CD4-positive, alpha-beta T cell treated with Interleukin-6 at 100 ng/mL for 8 hours (primary cell): ENCODE data around the gene INPP5A.

Source experiments
- DNase-seq: peaks from one replicate; pipeline ENCODE4 v3.0.0-alpha.2; 2020; ENCODE audit warnings: mixed read lengths, low spot score

INPP5A gene

GRCh38 chr10:132746801-132747625 is 209.4 kb downstream of the INPP5A start:
- DNase-seq, result no peak

- DNase-seq, result no peak
Measured at GRCh38 chr10:132748135-132748534, 210.5 kb downstream of the INPP5A start.

GRCh38 chr10:132748545-132749370 is 211.2 kb downstream of the INPP5A start:
- DNase-seq, result no peak

- no peak for DNase-seq
Measured at GRCh38 chr10:132749371-132749795, 211.8 kb downstream of the INPP5A start.

GRCh38 chr10:132750936-132751335 is 213.3 kb downstream of the INPP5A start:
- no peak for DNase-seq

GRCh38 chr10:132752378-132752777 is 214.8 kb downstream of the INPP5A start:
- DNase-seq, result no peak

- no peak for DNase-seq
Measured at GRCh38 chr10:132752961-132753360, 215.4 kb downstream of the INPP5A start.

GRCh38 chr10:132753596-132753995 is 216.0 kb downstream of the INPP5A start:
- no peak for DNase-seq

- DNase-seq, result no peak
Measured at GRCh38 chr10:132754071-132754470, 216.5 kb downstream of the INPP5A start.

- DNase-seq, result no peak
Measured at GRCh38 chr10:132755166-132755711, 217.7 kb downstream of the INPP5A start.

GRCh38 chr10:132756591-132756990 is 219.0 kb downstream of the INPP5A start:
- DNase-seq, result no peak

- no peak for DNase-seq
Measured at GRCh38 chr10:132757171-132757570, 219.6 kb downstream of the INPP5A start.

GRCh38 chr10:132758865-132759264 is 221.3 kb downstream of the INPP5A start:
- DNase-seq, result no peak

GRCh38 chr10:132761395-132762060 is 223.9 kb downstream of the INPP5A start:
- no peak for DNase-seq

- DNase-seq, result no peak
Measured at GRCh38 chr10:132762267-132762666, 224.7 kb downstream of the INPP5A start.

- DNase-seq, result no peak
Measured at GRCh38 chr10:132763545-132763944, 226.0 kb downstream of the INPP5A start.

GRCh38 chr10:132764108-132764507 is 226.5 kb downstream of the INPP5A start:
- no peak for DNase-seq

GRCh38 chr10:132765435-132765834 is 227.8 kb downstream of the INPP5A start:
- no peak for DNase-seq

- DNase-seq, result no peak
Measured at GRCh38 chr10:132766291-132766690, 228.7 kb downstream of the INPP5A start.

- no peak for DNase-seq
Measured at GRCh38 chr10:132768346-132769248, 231.0 kb downstream of the INPP5A start.
